ENCODE measurements around the gene IFI27L1.

The IFI27L1 gene

GRCh38 chr14:94129758-94130414 is 48.8 kb downstream of the IFI27L1 start:
- DNase-seq (ENCODE audit: low read depth), result peak; percentile 41

GRCh38 chr14:94132285-94132887 is 51.3 kb downstream of the IFI27L1 start:
- TF ChIP-seq CTCF (conservative IDR thresholded peaks at IDR 0.05; ENCODE audit: low read length), result peak; percentile 84
- no peak overlapping the region for H3K4me3 ChIP-seq (ENCODE audit: low read length)
- DNase-seq (ENCODE audit: low read depth), result peak; percentile 68

More at GRCh38 chr14:94129758-94130414, 48.8 kb downstream of the IFI27L1 start:
- H3K4me3 ChIP-seq (ENCODE audit: low read length), result peak overlapping the region; percentile 78
- no peak for TF ChIP-seq CTCF (conservative IDR thresholded peaks at IDR 0.05; ENCODE audit: low read length)

- no peak for TF ChIP-seq CTCF (conservative IDR thresholded peaks at IDR 0.05; ENCODE audit: low read length)
- no peak overlapping the region for H3K4me3 ChIP-seq (ENCODE audit: low read length)
- DNase-seq (ENCODE audit: low read depth), result no peak
Observed at GRCh38 chr14:94135476-94135875, 54.4 kb downstream of the IFI27L1 start.

- DNase-seq (ENCODE audit: low read depth), result peak; percentile 78
- TF ChIP-seq CTCF (conservative IDR thresholded peaks at IDR 0.05; ENCODE audit: low read length), result peak; percentile 97
- H3K4me3 ChIP-seq (ENCODE audit: low read length), result no peak overlapping the region
Observed at GRCh38 chr14:94136575-94137331, 55.6 kb downstream of the IFI27L1 start.

- H3K4me3 ChIP-seq (ENCODE audit: low read length), result no peak overlapping the region
- no peak for TF ChIP-seq CTCF (conservative IDR thresholded peaks at IDR 0.05; ENCODE audit: low read length)
- no peak for DNase-seq (ENCODE audit: low read depth)
Observed at GRCh38 chr14:94138251-94138650, 57.1 kb downstream of the IFI27L1 start.

GRCh38 chr14:94139006-94139405 is 57.9 kb downstream of the IFI27L1 start:
- no peak overlapping the region for H3K4me3 ChIP-seq (ENCODE audit: low read length)
- DNase-seq (ENCODE audit: low read depth), result no peak
- no peak for TF ChIP-seq CTCF (conservative IDR thresholded peaks at IDR 0.05; ENCODE audit: low read length)
